ENCODE measurements around the gene PTPRT. TPM values are rescaled to one million over a fixed set of nuclear protein-coding genes. Genes with fewer than 3 reads are reported as not detected.
"Not testable (repeated sequence)": the region's sequence is repeated elsewhere in the genome, so short reads cannot be mapped to it uniquely, and the experiment has no call there.

The PTPRT gene
- total RNA-seq, 1 experiment from 2014 or later, result 0.13 TPM

- Histone ChIP-seq H2AFZ (ENCODE audit: low read length) (no peak overlapping the region), H2AK5ac (ENCODE audit: insufficient read length, low read length) (no peak overlapping the region), H3K27ac (ENCODE audit: insufficient read length, low read depth, low read length) (no peak overlapping the region), H3K9ac (ENCODE audit: extremely low read depth, insufficient read length, low read length) (no peak overlapping the region), H2BK5ac (ENCODE audit: insufficient read length, low read length) (no peak overlapping the region), H3K18ac (ENCODE audit: insufficient read length, low read depth, low read length) (no peak overlapping the region), H3K23ac (ENCODE audit: insufficient read length, low read depth, low read length) (no peak overlapping the region), H3K23me2 (ENCODE audit: insufficient read length, low read depth, low read length, poor library complexity, severe bottlenecking) (no peaks in the 10 kb centered on the region), H3T11ph (ENCODE audit: low read length) (no peak overlapping the region), H4K5ac (ENCODE audit: insufficient read length, low read depth, low read length) (no peak overlapping the region), H2BK15ac (ENCODE audit: low read depth, low read length) (no peak overlapping the region), H3K56ac (ENCODE audit: insufficient read length, low read depth, low read length) (no peak overlapping the region), H3K9me3 (ENCODE audit: control insufficient read depth, low read depth, low read length) (no peaks in the 10 kb centered on the region), H3K79me1 (ENCODE audit: insufficient read depth, low read depth, low read length, poor library complexity, severe bottlenecking) (no peaks in the 10 kb centered on the region), H3K27me3 (ENCODE audit: insufficient read depth, low read length) (no peaks in the 10 kb centered on the region), H3K4ac (ENCODE audit: low read depth, low read length) (no peak overlapping the region), H2BK12ac (ENCODE audit: insufficient read length, low read depth, low read length) (no peak overlapping the region), H3K4me2 (ENCODE audit: insufficient read depth, insufficient read length, low read length) (no peak overlapping the region), H2BK120ac (ENCODE audit: low read depth, low read length, poor library complexity, severe bottlenecking) (no peak overlapping the region), H4K20me1 (ENCODE audit: control insufficient read depth, insufficient read depth, insufficient read length) (no peaks in the 10 kb centered on the region), H4K8ac (replicated peaks; ENCODE audit: insufficient read length, low read depth, low read length) (no peak overlapping the region), H3K14ac (ENCODE audit: insufficient read depth, low read length) (no peak overlapping the region), H4K91ac (ENCODE audit: insufficient read length, low read depth, low read length) (no peak overlapping the region), H3K4me1 (ENCODE audit: insufficient read depth, low read length) (no peaks in the 10 kb centered on the region), H3K79me2 (ENCODE audit: insufficient read depth, low read length) (no peaks in the 10 kb centered on the region), H2BK20ac (ENCODE audit: low read depth, low read length, poor library complexity, severe bottlenecking) (no peak overlapping the region)
- Mint-ChIP-seq H3K27ac (no peak overlapping the region), H3K9me3 (no peaks in the 10 kb centered on the region; a peak in 2 of 5 replicates), H3K27me3 (ENCODE audit: low read depth) (peaks cover 8% of the 10 kb centered on the region), H3K4me3 (no peak overlapping the region), H3K36me3 (ENCODE audit: insufficient read depth in 1 of 3, low read depth in 3 of 3) (no peaks in the 10 kb centered on the region), H3K4me1 (peaks cover 0 to 3% of the 10 kb centered on the region in 2 experiments; a peak in 2 of 4 replicates)
- TF ChIP-seq CTCF (conservative IDR thresholded peaks at IDR 0.05), result no peak
- WGBS (ENCODE audit: extremely low coverage, insufficient read length, low lambda C conversion rate), result no CpG with 5 or more reads among the region's 2 CpGs
- no peak for DNase-seq
Measured at GRCh38 chr20:42901689-42902440, 287.8 kb downstream of the PTPRT start.

- H4K20me1 ChIP-seq (ENCODE audit: control insufficient read depth, insufficient read depth, insufficient read length); H3K4me3 Mint-ChIP-seq; H3K4me1 Mint-ChIP-seq; H2BK15ac ChIP-seq (ENCODE audit: low read depth, low read length); H3K56ac ChIP-seq (ENCODE audit: insufficient read length, low read depth, low read length); DNase-seq; H3K79me1 ChIP-seq (ENCODE audit: insufficient read depth, low read depth, low read length, poor library complexity, severe bottlenecking); H3K4ac ChIP-seq (ENCODE audit: low read depth, low read length); H3K27me3 ChIP-seq (ENCODE audit: insufficient read depth, low read length); H3K27ac ChIP-seq (ENCODE audit: insufficient read length, low read depth, low read length); H3K23ac ChIP-seq (ENCODE audit: insufficient read length, low read depth, low read length); H2BK5ac ChIP-seq (ENCODE audit: insufficient read length, low read length); H4K91ac ChIP-seq (ENCODE audit: insufficient read length, low read depth, low read length); H2BK12ac ChIP-seq (ENCODE audit: insufficient read length, low read depth, low read length); H3K14ac ChIP-seq (ENCODE audit: insufficient read depth, low read length); H3K4me1 ChIP-seq (ENCODE audit: insufficient read depth, low read length); H3K36me3 Mint-ChIP-seq (ENCODE audit: insufficient read depth in 1 of 3, low read depth in 3 of 3); H3K9me3 Mint-ChIP-seq; H2AK5ac ChIP-seq (ENCODE audit: insufficient read length, low read length); H4K5ac ChIP-seq (ENCODE audit: insufficient read length, low read depth, low read length); H3K23me2 ChIP-seq (ENCODE audit: insufficient read length, low read depth, low read length, poor library complexity, severe bottlenecking); H3K18ac ChIP-seq (ENCODE audit: insufficient read length, low read depth, low read length); H2AFZ ChIP-seq (ENCODE audit: low read length); H3K9ac ChIP-seq (ENCODE audit: extremely low read depth, insufficient read length, low read length); H3T11ph ChIP-seq (ENCODE audit: low read length); H3K4me2 ChIP-seq (ENCODE audit: insufficient read depth, insufficient read length, low read length); H3K79me2 ChIP-seq (ENCODE audit: insufficient read depth, low read length); H2BK120ac ChIP-seq (ENCODE audit: low read depth, low read length, poor library complexity, severe bottlenecking); H3K9me3 ChIP-seq (ENCODE audit: control insufficient read depth, low read depth, low read length); H2BK20ac ChIP-seq (ENCODE audit: low read depth, low read length, poor library complexity, severe bottlenecking); H3K27me3 Mint-ChIP-seq (ENCODE audit: low read depth); H4K8ac ChIP-seq (replicated peaks; ENCODE audit: insufficient read length, low read depth, low read length); H3K27ac Mint-ChIP-seq: not testable (repeated sequence)
- no CpG with 5 or more reads among the region's 5 CpGs for WGBS (ENCODE audit: extremely low coverage, insufficient read length, low lambda C conversion rate)
Measured at GRCh38 chr20:42900764-42901163, 288.9 kb downstream of the PTPRT start.
